Measurements from ENCODE around the gene DNAJC8. TPM values are rescaled to one million over a fixed set of nuclear protein-coding genes. Genes with fewer than 3 reads are reported as not detected.

The DNAJC8 gene
- total RNA-seq, 4 donors from 2014 or later: 24.3 to 90.9 (median 56.2) TPM

DNA sequence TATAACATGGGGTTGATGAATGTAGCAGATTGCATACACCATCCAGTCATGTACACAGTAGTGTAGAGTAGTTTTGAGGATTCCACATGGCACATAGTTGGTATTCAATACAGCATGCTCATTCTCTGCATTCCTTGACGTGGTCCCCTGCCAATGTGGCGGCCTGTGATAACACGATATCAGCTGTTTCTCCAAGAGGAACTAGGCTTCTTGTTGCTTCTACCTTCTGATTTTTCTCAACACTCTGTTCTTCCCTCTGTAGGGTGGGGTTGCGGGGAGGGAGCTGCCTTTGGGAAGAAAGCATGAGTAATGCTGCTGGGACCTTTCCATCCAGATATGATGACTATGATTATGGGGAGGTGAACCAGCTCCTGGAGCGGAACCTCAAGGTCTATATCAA lies 45.9 kb upstream of the DNAJC8 start:
- H3K4me3 ChIP-seq: no peak overlapping the region
- intact Hi-C loops (cut with DNase I; ENCODE audit: low total_unique reads): no loop called here
- TF ChIP-seq, protein P1, sequence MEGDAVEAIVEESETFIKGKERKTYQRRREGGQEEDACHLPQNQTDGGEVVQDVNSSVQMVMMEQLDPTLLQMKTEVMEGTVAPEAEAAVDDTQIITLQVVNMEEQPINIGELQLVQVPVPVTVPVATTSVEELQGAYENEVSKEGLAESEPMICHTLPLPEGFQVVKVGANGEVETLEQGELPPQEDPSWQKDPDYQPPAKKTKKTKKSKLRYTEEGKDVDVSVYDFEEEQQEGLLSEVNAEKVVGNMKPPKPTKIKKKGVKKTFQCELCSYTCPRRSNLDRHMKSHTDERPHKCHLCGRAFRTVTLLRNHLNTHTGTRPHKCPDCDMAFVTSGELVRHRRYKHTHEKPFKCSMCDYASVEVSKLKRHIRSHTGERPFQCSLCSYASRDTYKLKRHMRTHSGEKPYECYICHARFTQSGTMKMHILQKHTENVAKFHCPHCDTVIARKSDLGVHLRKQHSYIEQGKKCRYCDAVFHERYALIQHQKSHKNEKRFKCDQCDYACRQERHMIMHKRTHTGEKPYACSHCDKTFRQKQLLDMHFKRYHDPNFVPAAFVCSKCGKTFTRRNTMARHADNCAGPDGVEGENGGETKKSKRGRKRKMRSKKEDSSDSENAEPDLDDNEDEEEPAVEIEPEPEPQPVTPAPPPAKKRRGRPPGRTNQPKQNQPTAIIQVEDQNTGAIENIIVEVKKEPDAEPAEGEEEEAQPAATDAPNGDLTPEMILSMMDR (IDR thresholded peaks at IDR 0.05): no peak
- TF ChIP-seq POLR2A (IDR thresholded peaks at IDR 0.05): no peak
- no peak overlapping the region for H3K27ac ChIP-seq
- no peaks in the 10 kb centered on the region for H3K9me3 ChIP-seq
- no peaks in the 10 kb centered on the region for H3K36me3 ChIP-seq
- no peaks in the 10 kb centered on the region for H3K4me1 ChIP-seq
- H3K27me3 ChIP-seq: no peaks in the 10 kb centered on the region
- no peak for DNase-seq

DNA sequence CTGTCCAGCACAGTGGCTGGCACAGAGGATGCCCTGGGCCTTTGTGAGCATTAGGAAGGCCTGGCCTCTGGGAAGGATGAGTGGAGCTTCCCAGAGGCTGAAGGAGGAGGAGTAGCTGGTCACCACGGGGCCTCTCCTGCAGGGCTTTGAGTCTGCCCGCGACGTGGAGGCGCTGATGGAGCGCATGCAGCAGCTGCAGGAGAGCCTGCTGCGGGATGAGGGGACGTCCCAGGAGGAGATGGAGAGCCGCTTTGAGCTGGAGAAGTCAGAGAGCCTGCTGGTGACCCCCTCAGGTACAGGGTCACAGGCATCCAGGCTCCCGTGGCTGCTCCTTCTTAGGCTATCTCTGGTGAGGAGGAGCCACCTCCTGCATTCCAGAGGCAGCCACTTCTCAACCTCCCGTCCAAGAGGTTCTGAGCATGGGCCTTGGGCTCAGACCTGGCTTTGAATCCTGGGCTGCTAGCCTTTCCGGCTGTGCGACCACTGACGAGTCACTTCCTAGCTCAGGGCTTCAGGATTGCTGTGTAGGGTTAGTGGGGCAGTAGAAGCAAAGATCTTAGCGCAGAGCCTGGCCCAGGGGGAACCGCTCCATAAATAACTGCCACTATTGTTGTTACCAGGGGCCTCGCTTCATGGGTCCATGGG lies 40.5 kb upstream of the DNAJC8 start:
- intact Hi-C loops (cut with DNase I; ENCODE audit: low total_unique reads): no loop called here
- TF ChIP-seq, protein P1 (IDR thresholded peaks at IDR 0.05): no peak
- TF ChIP-seq POLR2A (IDR thresholded peaks at IDR 0.05): no peak
- DNase-seq: no peak
- no peak overlapping the region for H3K4me3 ChIP-seq
- H3K9me3 ChIP-seq: no peaks in the 10 kb centered on the region
- no peak overlapping the region for H3K27ac ChIP-seq
- H3K27me3 ChIP-seq: no peaks in the 10 kb centered on the region
- H3K36me3 ChIP-seq: no peaks in the 10 kb centered on the region
- H3K4me1 ChIP-seq: no peaks in the 10 kb centered on the region

DNA sequence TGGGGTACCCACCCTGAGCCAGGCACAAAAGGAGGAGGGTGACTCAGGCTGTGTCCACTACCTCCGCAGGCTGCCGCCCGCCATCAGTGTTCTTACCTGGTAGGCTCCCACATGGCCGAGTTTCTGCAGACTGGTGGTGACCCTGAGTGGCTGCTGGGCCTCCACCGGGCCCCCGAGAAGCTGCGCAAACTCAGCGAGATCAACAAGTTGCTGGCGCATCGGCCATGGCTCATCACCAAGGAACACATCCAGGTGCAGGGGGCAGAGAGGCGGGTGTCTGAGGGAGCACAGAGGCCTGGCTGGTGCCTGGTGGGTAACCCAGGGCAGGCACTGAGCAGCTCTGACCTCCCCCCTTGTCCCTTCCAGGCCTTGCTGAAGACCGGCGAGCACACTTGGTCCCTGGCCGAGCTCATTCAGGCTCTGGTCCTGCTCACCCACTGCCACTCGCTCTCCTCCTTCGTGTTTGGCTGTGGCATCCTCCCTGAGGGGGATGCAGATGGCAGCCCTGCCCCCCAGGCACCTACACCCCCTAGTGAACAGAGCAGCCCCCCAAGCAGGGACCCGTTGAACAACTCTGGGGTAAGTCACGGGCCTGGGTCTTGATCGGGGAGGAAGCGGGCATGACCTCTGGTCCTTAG lies 39.5 kb upstream of the DNAJC8 start:
- no peak for DNase-seq
- no peak overlapping the region for H3K4me3 ChIP-seq
- TF ChIP-seq POLR2A (IDR thresholded peaks at IDR 0.05): no peak
- TF ChIP-seq, protein P1 (IDR thresholded peaks at IDR 0.05): no peak
- no peaks in the 10 kb centered on the region for H3K27me3 ChIP-seq
- H3K4me1 ChIP-seq: no peaks in the 10 kb centered on the region
- H3K9me3 ChIP-seq: no peaks in the 10 kb centered on the region
- intact Hi-C loops (cut with DNase I; ENCODE audit: low total_unique reads): no loop called here
- no peak overlapping the region for H3K27ac ChIP-seq
- no peaks in the 10 kb centered on the region for H3K36me3 ChIP-seq

DNA sequence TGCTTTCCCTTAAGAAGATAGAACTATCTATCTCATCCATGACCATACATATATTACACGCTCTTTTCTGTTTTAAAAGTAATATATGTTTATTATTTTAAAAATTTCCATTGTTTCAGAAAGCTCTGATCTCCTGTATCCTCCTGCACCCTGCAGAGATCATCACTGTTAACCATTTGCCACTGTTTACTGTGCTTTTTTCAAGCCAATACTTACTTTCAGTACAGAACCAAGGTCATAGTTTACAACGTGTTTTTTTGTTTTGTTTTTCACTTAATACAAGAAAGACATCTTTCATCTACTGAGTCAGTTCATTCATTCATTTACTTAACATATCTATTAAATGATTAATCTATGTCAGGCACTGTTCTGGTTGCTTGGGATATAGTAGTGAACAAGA lies 36.7 kb upstream of the DNAJC8 start:
- no peaks in the 10 kb centered on the region for H3K9me3 ChIP-seq
- no peaks in the 10 kb centered on the region for H3K27me3 ChIP-seq
- DNase-seq: no peak
- no peak overlapping the region for H3K27ac ChIP-seq
- TF ChIP-seq, protein P1 (IDR thresholded peaks at IDR 0.05): no peak
- no peak for TF ChIP-seq POLR2A (IDR thresholded peaks at IDR 0.05)
- H3K4me3 ChIP-seq: no peak overlapping the region
- intact Hi-C loops (cut with DNase I; ENCODE audit: low total_unique reads): no loop called here
- no peaks in the 10 kb centered on the region for H3K36me3 ChIP-seq
- no peaks in the 10 kb centered on the region for H3K4me1 ChIP-seq

DNA sequence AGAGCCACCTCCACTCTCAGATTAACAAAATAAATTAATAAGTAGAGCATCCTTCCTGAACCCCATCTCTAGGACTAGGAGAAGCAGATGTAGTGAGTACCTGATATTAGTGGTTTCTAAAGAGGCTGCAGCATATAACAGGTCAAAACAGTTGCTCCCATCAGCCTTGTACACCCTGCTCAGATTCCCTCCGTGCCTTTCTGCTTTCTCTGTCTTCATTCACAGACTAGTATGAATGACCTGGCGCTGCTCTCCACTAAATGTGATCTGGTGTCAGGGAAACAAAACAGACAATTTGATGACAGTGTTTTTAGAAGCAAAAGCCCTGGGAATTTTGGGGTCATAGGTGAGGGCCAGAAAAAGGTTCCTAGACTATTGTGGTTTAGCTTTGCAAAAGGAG lies 34.8 kb upstream of the DNAJC8 start:
- H3K4me1 ChIP-seq: no peaks in the 10 kb centered on the region
- TF ChIP-seq, protein P1 (IDR thresholded peaks at IDR 0.05): no peak
- TF ChIP-seq POLR2A (IDR thresholded peaks at IDR 0.05): no peak
- intact Hi-C loops (cut with DNase I; ENCODE audit: low total_unique reads): no loop called here
- H3K4me3 ChIP-seq: no peak overlapping the region
- no peak overlapping the region for H3K27ac ChIP-seq
- no peak for DNase-seq
- H3K36me3 ChIP-seq: no peaks in the 10 kb centered on the region
- no peaks in the 10 kb centered on the region for H3K27me3 ChIP-seq
- H3K9me3 ChIP-seq: no peaks in the 10 kb centered on the region

Measured in uterus (tissue), 4 donors.